Tongue (tissue), 3 donors: ENCODE data around the gene C1QTNF12. TPM values are rescaled to one million over a fixed set of nuclear protein-coding genes. Genes with fewer than 3 reads are reported as not detected.
"Not testable (repeated sequence)": the region's sequence is repeated elsewhere in the genome, so short reads cannot be mapped to it uniquely, and the experiment has no call there.

Experiments used
- DNase-seq: peaks from one replicate; pipeline ENCODE4 v3.0.0-alpha.2; 2015
- small RNA-seq: library from RNA; depleted of rRNA; stranded (forward); fragments of <200 nt; gene quantifications from one replicate; pipeline ENCODE3, GENCODE V24; 2014; ENCODE audit warnings: low replicate concordance
- total RNA-seq: library from RNA; depleted of rRNA; stranded (reverse); fragments of >200 nt; gene quantifications from one replicate; pipeline ENCODE4 v1.2.3, GENCODE V29; 2014

Gene C1QTNF12
- total RNA-seq, 1 donor from 2014 or later = 6.3 TPM

- DNase-seq = no peak
These were observed 47.2 kb downstream of the C1QTNF12 start for GRCh38 chr1:1199141-1199960.

GRCh38 chr1:1198423-1199140, 47.9 kb downstream of the C1QTNF12 start:
- no peak for DNase-seq

GRCh38 chr1:1197551-1198422, 48.7 kb downstream of the C1QTNF12 start:
- no peak for DNase-seq

GRCh38 chr1:1197188-1197500, 49.4 kb downstream of the C1QTNF12 start:
- DNase-seq = no peak

GRCh38 chr1:1196431-1197187, 49.9 kb downstream of the C1QTNF12 start:
- no peak for DNase-seq

- DNase-seq = not testable (repeated sequence)
These were observed 50.8 kb downstream of the C1QTNF12 start for GRCh38 chr1:1195726-1196125.

GRCh38 chr1:1194723-1195122, 51.8 kb downstream of the C1QTNF12 start:
- no peak for DNase-seq

Small RNA genes lying within 50 kb of the gene (small RNA-seq; reads per million reads assigned to genes)
- not detected for gene MIR6726

Other genes with a start within 250 kb of the C1QTNF12 start
- gene HES4, start 246.6 kb downstream of the C1QTNF12 start, total RNA-seq = 21.2 TPM
- gene ISG15, start 233.2 kb downstream of the C1QTNF12 start, total RNA-seq = 8.0 TPM
- 57.2 TPM for gene AGRN, start 226.6 kb downstream of the C1QTNF12 start, total RNA-seq
- gene RNF223, start 172.4 kb downstream of the C1QTNF12 start, total RNA-seq = 0.62 TPM
- 3.8 TPM for gene C1orf159, start 130.6 kb downstream of the C1QTNF12 start, total RNA-seq
- 0.41 TPM for gene TTLL10, start 72.8 kb downstream of the C1QTNF12 start, total RNA-seq
- 3.0 TPM for gene TNFRSF18, start 40.1 kb downstream of the C1QTNF12 start, total RNA-seq
- gene TNFRSF4, start 32.6 kb downstream of the C1QTNF12 start, total RNA-seq = 2.9 TPM
- 69.1 TPM for gene SDF4, start 14.7 kb downstream of the C1QTNF12 start, total RNA-seq
- 16.5 TPM for gene B3GALT6, start 14.5 kb downstream of the C1QTNF12 start, total RNA-seq
- gene UBE2J2, start 27.1 kb upstream of the C1QTNF12 start, total RNA-seq = 34.6 TPM
- 4.8 TPM for gene SCNN1D, start 33.7 kb upstream of the C1QTNF12 start, total RNA-seq
- gene ACAP3, start 61.2 kb upstream of the C1QTNF12 start, total RNA-seq = 73.3 TPM
- 15.1 TPM for gene PUSL1, start 61.9 kb upstream of the C1QTNF12 start, total RNA-seq
- gene INTS11, start 77.9 kb upstream of the C1QTNF12 start, total RNA-seq = 61.5 TPM
- 17.5 TPM for gene CPTP, start 78.1 kb upstream of the C1QTNF12 start, total RNA-seq
- gene TAS1R3, start 84.6 kb upstream of the C1QTNF12 start, total RNA-seq = 1.9 TPM
- 82.8 TPM for gene DVL1, start 102.7 kb upstream of the C1QTNF12 start, total RNA-seq
- 95.3 TPM for gene MXRA8, start 111.8 kb upstream of the C1QTNF12 start, total RNA-seq
- 75.3 TPM for gene AURKAIP1, start 128.5 kb upstream of the C1QTNF12 start, total RNA-seq
- gene CCNL2, start 152.6 kb upstream of the C1QTNF12 start, total RNA-seq = 174 TPM
- gene MRPL20, start 160.6 kb upstream of the C1QTNF12 start, total RNA-seq = 101 TPM
- 13.4 TPM for gene ANKRD65, start 174.6 kb upstream of the C1QTNF12 start, total RNA-seq
- 39.3 TPM for gene VWA1, start 189.0 kb upstream of the C1QTNF12 start, total RNA-seq
- gene ATAD3C, start 203.0 kb upstream of the C1QTNF12 start, total RNA-seq = 1.3 TPM
- gene ATAD3B, start 225.0 kb upstream of the C1QTNF12 start, total RNA-seq = 10.5 TPM